Panc1 (cell line): ENCODE data around the gene ZNF652. TPM values are rescaled to one million over a fixed set of nuclear protein-coding genes. Genes with fewer than 3 reads are reported as not detected.

Experiments
- ATAC-seq: fragments of 200-7000 bp; cut with Tn5 transposase; 2 replicates; pipeline ENCODE4 v1.9.1; 2020; ENCODE audit warnings: mild to moderate bottlenecking, moderate library complexity
- BruUV-seq: library from RNA; stranded (reverse); fragments of 400-500 nt; replicated peaks from 2 replicates; lab custom pipeline; 2021; lab: Mats Ljungman, UMichigan
- CTCF ChIA-PET: fragments of 300-600 bp; sonication (Branson Sonifier 250); formaldehyde crosslinking; loops from one replicate; lab custom pipeline; 2022; ENCODE audit warnings: antibody characterized with exemption; lab: Charles Lee
- POLR2A ChIA-PET: fragments of 300-600 bp; sonication (Branson Sonifier 250); formaldehyde crosslinking; loops from one replicate; lab custom pipeline; 2022; ENCODE audit warnings: antibody characterized with exemption; lab: Charles Lee
- DNase-seq: peaks from one replicate; pipeline ENCODE4 v3.0.0-alpha.2; 2010; ENCODE audit warnings: low read depth, low spot score
- H3K27ac ChIP-seq: 2 replicates; pipeline ENCODE4 v1.5.1; 2011; ENCODE audit warnings: mild to moderate bottlenecking, low read length, inconsistent platforms
- H3K27me3 ChIP-seq: fragments of 200-500 bp; sonication (Bioruptor generic); 2 replicates; pipeline ENCODE4 v1.6.0; 2014; ENCODE audit warnings: low read length, inconsistent platforms; ENCODE audit not compliant: control insufficient read depth, insufficient read depth
- H3K36me3 ChIP-seq: fragments of 200-500 bp; sonication (Bioruptor generic); 2 replicates; pipeline ENCODE4 v1.5.1; 2014; ENCODE audit warnings: inconsistent platforms, mild to moderate bottlenecking, low read length, moderate library complexity; ENCODE audit not compliant: control insufficient read depth, insufficient read depth
- H3K4me1 ChIP-seq: 2 replicates; pipeline ENCODE4 v1.5.1; 2011; ENCODE audit warnings: inconsistent platforms, mild to moderate bottlenecking, low read length, moderate library complexity; ENCODE audit not compliant: control insufficient read depth, insufficient read depth
- H3K4me3 ChIP-seq, 2 experiments: 2 replicates each; pipeline ENCODE4 v1.5.1; 2011 to 2012; ENCODE audit warnings: low read depth in 2 of 2, low read length in 2 of 2, mild to moderate bottlenecking in 2 of 2, inconsistent platforms in 1 of 2, moderate library complexity in 1 of 2
- H3K9me3 ChIP-seq: fragments of 200-500 bp; sonication (Bioruptor generic); 2 replicates; pipeline ENCODE4 v1.5.1; 2014; ENCODE audit warnings: low read depth, mild to moderate bottlenecking, inconsistent platforms, low read length, moderate library complexity; ENCODE audit not compliant: control insufficient read depth, insufficient read depth
- POLR2AphosphoS5 ChIP-seq: IDR thresholded peaks from 2 replicates; pipeline ENCODE4 v1.6.1; 2012; ENCODE audit warnings: mild to moderate bottlenecking, low read depth, low read length, moderate library complexity
- REST ChIP-seq, 2 experiments: IDR thresholded peaks; 2 replicates each; pipeline ENCODE4 v1.6.1; 2011 to 2012; ENCODE audit warnings: low read depth in 2 of 2, control low read depth in 1 of 2, low read length in 1 of 2, mild to moderate bottlenecking in 1 of 2, moderate library complexity in 1 of 2; ENCODE audit not compliant: insufficient read depth in 1 of 2
- SIN3A ChIP-seq: IDR thresholded peaks from 2 replicates; pipeline ENCODE4 v1.6.1; 2012; ENCODE audit warnings: low read depth, mild to moderate bottlenecking, low read length, moderate library complexity, borderline replicate concordance; ENCODE audit not compliant: insufficient read depth
- TCF7L2 ChIP-seq: IDR thresholded peaks from 2 replicates; pipeline ENCODE4 v1.6.1; 2011; ENCODE audit warnings: mild to moderate bottlenecking, low read depth, low read length, inconsistent platforms
- in situ Hi-C: cut with HindIII; loops from 2 replicates; pipeline ENCODE4 v1.10.0; 2016; ENCODE audit warnings: low sequenced_read_pairs, low pct_unique_long_range_greater_than_20kb
- intact Hi-C: fragments of 100-400 bp; cut with micrococcal nuclease; formaldehyde crosslinking; loops from one replicate; pipeline ENCODE4 v1.10.0; 2022; ENCODE audit not compliant: unreplicated experiment
- total RNA-seq: library from RNA; stranded (reverse); gene quantifications from one replicate; pipeline ENCODE4 v1.2.1, GENCODE V29; 2021; ENCODE audit not compliant: unreplicated experiment
- TF ChIP-seq, protein P1 (sequence below): fragments of 450-650 bp; IDR thresholded peaks from 2 replicates; pipeline ENCODE4 v1.5.1; 2017; ENCODE audit warnings: mild to moderate bottlenecking

Gene ZNF652
- total RNA-seq, 1 experiment from 2014 or later: 42.4 TPM

DNA sequence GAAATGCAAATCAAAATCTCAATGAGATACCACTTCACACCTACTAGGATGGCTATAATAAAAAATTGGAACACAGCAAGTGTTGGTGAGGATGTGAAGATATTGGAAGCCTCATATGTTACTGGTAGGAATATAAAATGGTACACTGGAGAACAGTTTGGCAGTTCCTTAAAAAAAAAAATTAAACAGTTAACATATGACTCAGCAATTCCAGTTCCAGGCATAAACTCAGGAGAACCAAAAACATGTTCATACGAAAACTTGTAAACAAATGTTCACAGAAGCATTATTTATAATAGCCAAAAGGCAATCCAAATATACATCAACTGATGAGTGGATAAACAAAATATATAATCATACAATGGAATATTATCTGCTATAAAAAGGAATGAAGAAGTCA lies 28.2 kb downstream of the ZNF652 start:
- CTCF ChIA-PET: interaction anchor here (0.7 kb wide), 2 partner anchors 9 to 63 kb away, joined by 7 to 8 read pairs; no protein-coding TSS in a partner anchor
- POLR2A ChIA-PET: no interaction called here

DNA sequence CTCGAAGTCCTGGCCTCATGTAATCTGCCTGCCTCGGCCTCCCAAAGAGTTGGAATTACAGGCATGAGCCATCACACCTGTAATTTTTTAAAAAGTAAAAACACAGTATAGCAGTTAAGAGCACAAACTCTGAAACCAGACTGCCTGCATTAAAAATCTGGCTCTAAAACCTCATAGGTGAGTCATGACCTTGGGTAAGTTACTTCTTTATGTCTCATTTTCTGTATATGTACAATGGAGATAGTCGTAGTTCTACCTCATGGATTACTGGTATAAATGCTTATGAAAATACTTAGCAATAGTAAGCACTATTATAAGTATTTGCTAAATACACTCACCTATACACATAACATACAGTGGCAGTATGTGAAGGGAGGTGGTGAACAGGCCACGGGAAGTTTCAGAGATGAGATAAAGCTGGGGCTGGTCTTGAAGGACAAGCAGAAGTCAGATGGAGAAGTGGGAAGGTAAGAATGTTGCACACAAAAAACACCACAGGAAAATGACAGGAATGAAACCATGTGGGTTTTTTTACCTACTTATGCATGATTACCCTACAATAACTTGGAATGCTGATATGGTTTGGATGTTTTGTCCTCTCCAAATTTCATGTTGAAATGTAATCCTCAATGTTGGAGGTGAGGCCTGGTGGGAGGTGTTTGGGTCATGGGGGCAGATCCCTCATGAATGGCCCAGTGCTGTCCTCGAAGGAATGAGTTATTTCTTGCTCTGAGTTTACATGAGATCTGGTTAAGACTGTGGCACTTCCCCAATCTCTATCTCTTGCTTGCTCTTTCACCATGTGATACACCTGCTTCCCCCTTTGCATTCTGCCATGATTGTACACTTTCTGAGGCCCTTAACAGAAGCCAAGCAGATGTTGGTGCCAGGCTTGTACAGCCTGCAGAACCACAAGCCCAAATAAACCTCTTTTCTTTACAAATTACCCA lies 33.9 kb downstream of the ZNF652 start:
- POLR2A ChIA-PET: no interaction called here
- CTCF ChIA-PET: no interaction called here
- no TSS peak for BruUV-seq
- Histone ChIP-seq H3K36me3 (no peaks in the 10 kb centered on the region), H3K27me3 (no peaks in the 10 kb centered on the region), H3K27ac (no peak overlapping the region), H3K9me3 (no peaks in the 10 kb centered on the region), H3K4me1 (no peaks in the 10 kb centered on the region), H3K4me3 (no peak overlapping the region)
- DNase-seq: no peak
- no peak for ATAC-seq
- intact Hi-C loops: no loop called here
- TF ChIP-seq REST (IDR thresholded peaks at IDR 0.05; ENCODE audit: insufficient read depth in 1 of 2, low read depth in 2 of 2, low read length in 1 of 2) (no peak), POLR2AphosphoS5 (no peak), TCF7L2 (no peak), SIN3A (no peak)
- TF ChIP-seq, protein P1, sequence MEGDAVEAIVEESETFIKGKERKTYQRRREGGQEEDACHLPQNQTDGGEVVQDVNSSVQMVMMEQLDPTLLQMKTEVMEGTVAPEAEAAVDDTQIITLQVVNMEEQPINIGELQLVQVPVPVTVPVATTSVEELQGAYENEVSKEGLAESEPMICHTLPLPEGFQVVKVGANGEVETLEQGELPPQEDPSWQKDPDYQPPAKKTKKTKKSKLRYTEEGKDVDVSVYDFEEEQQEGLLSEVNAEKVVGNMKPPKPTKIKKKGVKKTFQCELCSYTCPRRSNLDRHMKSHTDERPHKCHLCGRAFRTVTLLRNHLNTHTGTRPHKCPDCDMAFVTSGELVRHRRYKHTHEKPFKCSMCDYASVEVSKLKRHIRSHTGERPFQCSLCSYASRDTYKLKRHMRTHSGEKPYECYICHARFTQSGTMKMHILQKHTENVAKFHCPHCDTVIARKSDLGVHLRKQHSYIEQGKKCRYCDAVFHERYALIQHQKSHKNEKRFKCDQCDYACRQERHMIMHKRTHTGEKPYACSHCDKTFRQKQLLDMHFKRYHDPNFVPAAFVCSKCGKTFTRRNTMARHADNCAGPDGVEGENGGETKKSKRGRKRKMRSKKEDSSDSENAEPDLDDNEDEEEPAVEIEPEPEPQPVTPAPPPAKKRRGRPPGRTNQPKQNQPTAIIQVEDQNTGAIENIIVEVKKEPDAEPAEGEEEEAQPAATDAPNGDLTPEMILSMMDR: no peak
- in situ Hi-C loops: no loop called here

More for the DNA sequence above, 28.2 kb downstream of the ZNF652 start:
- TF ChIP-seq SIN3A (no peak), REST (IDR thresholded peaks at IDR 0.05; ENCODE audit: insufficient read depth in 1 of 2, low read depth in 2 of 2, low read length in 1 of 2) (no peak), TCF7L2 (no peak), POLR2AphosphoS5 (no peak)
- TF ChIP-seq, protein P1: no peak
- no peaks in the 10 kb centered on the region for H3K27me3 ChIP-seq
- H3K4me3 ChIP-seq: no peak overlapping the region
- no peak overlapping the region for H3K27ac ChIP-seq
- H3K36me3 ChIP-seq: no peaks in the 10 kb centered on the region
- ATAC-seq: no peak
- intact Hi-C loops (no loop called here), in situ Hi-C loops (no loop called here)
- no peaks in the 10 kb centered on the region for H3K4me1 ChIP-seq
- BruUV-seq: no TSS peak
- no peak for DNase-seq
- H3K9me3 ChIP-seq: no peaks in the 10 kb centered on the region
